Activated T-helper 1 cell treated with anti-CD3 and anti-CD28 coated beads, Interleukin-12 subunit alpha, Interleukin-12 subunit beta, Interleukin-2, Interleukin-4 antibody, amounts not matched to agents 30 ng/mL and 10 ng/mL and 1 ng/mL, durations not matched to agents 14 hours and 24 hours and 36 hours (primary cell): ENCODE data around the gene SOS1. TPM values are rescaled to one million over a fixed set of nuclear protein-coding genes. Genes with fewer than 3 reads are reported as not detected.
"Not testable (repeated sequence)": the region's sequence is repeated elsewhere in the genome, so short reads cannot be mapped to it uniquely, and the experiment has no call there.

Experiments
- DNase-seq: peaks from one replicate; pipeline ENCODE4 v3.0.0; 2021; ENCODE audit warnings: low spot score
- H3K27ac Mint-ChIP-seq: one replicate; pipeline ENCODE4 v1.8.0; 2021; ENCODE audit warnings: mild to moderate bottlenecking, mixed read lengths
- H3K27me3 Mint-ChIP-seq: one replicate; pipeline ENCODE4 v1.8.0; 2022; ENCODE audit warnings: mild to moderate bottlenecking, moderate library complexity, mixed read lengths; ENCODE audit not compliant: insufficient read depth
- H3K36me3 Mint-ChIP-seq: one replicate; pipeline ENCODE4 v1.8.0; 2021; ENCODE audit warnings: low read depth, mixed read lengths
- H3K4me1 Mint-ChIP-seq: one replicate; pipeline ENCODE4 v1.8.0; 2021; ENCODE audit warnings: low read depth, mixed read lengths
- H3K4me3 Mint-ChIP-seq: one replicate; pipeline ENCODE4 v1.8.0; 2021; ENCODE audit warnings: mild to moderate bottlenecking, moderate library complexity, mixed read lengths
- H3K9me3 Mint-ChIP-seq: one replicate; pipeline ENCODE4 v1.8.0; 2021; ENCODE audit warnings: mixed read lengths
- intact Hi-C: fragments of 100-400 bp; cut with micrococcal nuclease; formaldehyde crosslinking; loops from one replicate; pipeline ENCODE4 v1.15.1; 2024
- total RNA-seq: library from RNA; stranded (reverse); gene quantifications from 2 replicates; pipeline ENCODE4 v1.2.3, GENCODE V29; 2022

SOS1 gene
- total RNA-seq, 1 donor from 2014 or later: 55.1 TPM

DNA sequence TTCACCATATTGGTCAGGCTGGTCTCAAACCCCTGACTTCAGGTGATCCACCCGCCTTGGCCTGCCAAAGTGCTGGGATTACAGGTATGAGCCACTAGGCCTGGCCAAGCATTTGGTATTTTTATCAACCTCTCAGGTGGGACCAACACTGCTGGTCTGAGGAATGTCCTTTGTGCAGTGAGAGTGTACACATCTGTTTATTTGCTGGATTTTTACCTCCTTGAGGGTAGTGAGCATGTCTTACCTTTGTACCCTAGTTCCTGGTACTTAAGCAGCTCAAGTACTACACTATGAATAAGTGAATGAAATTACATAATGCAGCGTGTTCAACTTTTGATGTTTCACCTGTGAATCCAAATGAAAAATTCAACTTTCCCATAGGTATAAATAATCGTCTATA lies 29.8 kb downstream of the SOS1 start:
- H3K4me3 Mint-ChIP-seq: no peak overlapping the region
- intact Hi-C loops: loop anchor here (2.0 to 5.0 kb wide), 2 partner anchors 14 to 36 kb away; no protein-coding TSS in a partner anchor
- H3K27ac Mint-ChIP-seq: no peak overlapping the region
- no peaks in the 10 kb centered on the region for H3K9me3 Mint-ChIP-seq
- peaks cover 47% of the 10 kb centered on the region for H3K4me1 Mint-ChIP-seq
- no peaks in the 10 kb centered on the region for H3K27me3 Mint-ChIP-seq
- DNase-seq: no peak
- H3K36me3 Mint-ChIP-seq: peaks cover 33% of the 10 kb centered on the region

DNA sequence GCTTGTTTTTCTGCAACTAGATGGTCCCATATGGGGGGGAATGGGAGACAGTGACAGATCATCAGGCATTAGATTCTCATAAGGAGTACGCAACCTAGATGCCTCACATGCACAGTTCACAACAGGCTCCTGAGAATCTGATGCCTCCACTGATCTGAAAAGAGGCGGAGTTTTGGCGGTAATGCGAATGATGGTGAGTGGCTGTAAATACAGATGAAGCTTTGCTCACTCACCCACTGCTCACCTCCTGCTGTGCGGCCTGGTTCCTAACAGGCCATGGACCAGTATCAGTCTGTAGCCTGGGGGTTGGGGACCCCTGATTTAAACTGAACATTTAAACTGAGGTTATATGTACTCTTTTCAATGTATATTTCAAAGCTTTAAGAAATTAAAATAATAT lies 40.7 kb downstream of the SOS1 start:
- Mint-ChIP-seq H3K9me3 (no peaks in the 10 kb centered on the region), H3K36me3 (peaks cover 3% of the 10 kb centered on the region), H3K4me3 (no peak overlapping the region), H3K27ac (no peak overlapping the region), H3K27me3 (no peaks in the 10 kb centered on the region), H3K4me1 (peaks cover 36% of the 10 kb centered on the region)
- intact Hi-C loops: no loop called here
- DNase-seq: no peak

DNA sequence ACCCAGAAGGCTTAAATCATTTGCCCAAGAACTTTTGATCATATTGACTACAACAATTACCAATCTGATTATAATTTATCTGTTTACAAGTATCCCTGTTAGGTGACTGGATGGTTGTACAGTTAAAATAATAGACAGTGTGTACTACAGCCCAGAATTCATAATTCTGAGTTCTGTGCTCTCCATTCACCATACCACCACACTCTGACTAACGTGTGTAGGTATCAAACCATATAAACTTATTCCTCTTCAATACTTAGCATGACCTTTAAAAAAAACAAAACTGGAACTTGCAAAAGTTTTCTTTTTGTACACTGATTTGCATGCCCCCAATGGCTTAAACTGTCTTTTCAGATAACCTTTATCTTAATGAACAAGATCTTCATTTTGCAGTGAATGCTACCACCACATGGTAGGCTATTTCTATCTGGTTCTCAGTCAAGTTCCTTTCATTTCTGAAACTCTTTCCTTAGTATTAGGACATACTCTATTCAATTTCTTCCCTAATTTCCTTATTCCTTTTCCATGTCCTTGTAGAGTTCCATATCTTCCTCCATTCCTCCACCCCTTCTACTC lies 50.9 kb downstream of the SOS1 start:
- no peak for DNase-seq
- Mint-ChIP-seq H3K27ac (peak overlapping the region; percentile 54), H3K36me3 (peaks cover 23% of the 10 kb centered on the region), H3K4me1 (peaks cover 47% of the 10 kb centered on the region), H3K27me3 (no peaks in the 10 kb centered on the region), H3K4me3 (no peak overlapping the region), H3K9me3 (no peaks in the 10 kb centered on the region)
- intact Hi-C loops: loop anchor here (2.0 kb wide), 3 partner anchors 15 to 49 kb away; no protein-coding TSS in a partner anchor

- Mint-ChIP-seq H3K4me1 (peaks cover 44% of the 10 kb centered on the region), H3K4me3 (no peak overlapping the region), H3K36me3 (peaks cover 19% of the 10 kb centered on the region), H3K9me3 (no peaks in the 10 kb centered on the region), H3K27me3 (no peaks in the 10 kb centered on the region), H3K27ac (peak overlapping the region; percentile 44)
- DNase-seq: no peak
- intact Hi-C loops: loop anchor here (2.0 kb wide), 2 partner anchors 32 to 50 kb away; no protein-coding TSS in a partner anchor
Measured at GRCh38 chr2:39069136-39069515, 51.7 kb downstream of the SOS1 start.

DNA sequence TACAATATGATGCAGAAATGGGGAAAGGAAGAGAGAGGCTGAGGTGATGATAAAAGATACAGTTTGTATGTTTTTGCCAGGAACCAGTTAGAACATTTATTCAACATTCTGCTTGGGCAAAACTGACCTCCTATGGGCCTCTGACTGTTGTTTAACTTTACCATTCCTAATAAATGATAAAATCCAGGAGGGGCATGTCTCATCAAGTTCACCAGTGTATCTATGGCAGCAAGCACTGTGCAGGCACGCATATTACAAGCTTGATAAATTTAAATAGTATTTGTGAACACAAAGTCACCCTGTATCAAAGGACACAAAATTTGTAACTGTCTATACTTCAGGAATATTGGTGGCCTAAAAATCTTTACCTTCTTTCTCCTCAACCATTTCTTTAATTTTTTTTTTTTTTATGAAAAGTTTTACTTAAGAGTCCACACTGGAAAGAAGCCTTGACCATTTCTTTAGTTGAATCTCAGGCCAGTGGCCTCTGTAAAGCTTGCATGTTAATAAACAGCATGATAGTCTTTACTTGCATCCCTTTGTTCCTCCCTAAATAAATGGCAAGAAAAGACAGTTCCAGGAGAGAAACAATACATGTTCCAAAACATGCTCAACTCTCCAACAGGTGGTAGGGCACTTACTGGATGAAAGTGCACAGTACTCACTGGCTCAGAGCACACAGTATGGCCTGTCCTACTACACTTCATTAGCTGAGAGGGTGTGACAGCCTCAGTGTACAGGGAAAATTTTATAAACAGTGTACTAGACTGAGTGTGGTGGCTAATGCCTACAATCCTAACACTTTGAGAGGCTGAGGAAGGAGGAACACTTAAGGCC lies 52.3 kb downstream of the SOS1 start:
- Mint-ChIP-seq H3K4me3 (no peak overlapping the region), H3K36me3 (peaks cover 21% of the 10 kb centered on the region)

GRCh38 chr2:39065616-39066015 lies 55.2 kb downstream of the SOS1 start:
- H3K9me3 Mint-ChIP-seq: no peaks in the 10 kb centered on the region
- H3K4me3 Mint-ChIP-seq: no peak overlapping the region
- intact Hi-C loops: no loop called here
- no peaks in the 10 kb centered on the region for H3K27me3 Mint-ChIP-seq
- peak overlapping the region; percentile 42 for H3K27ac Mint-ChIP-seq
- peaks cover 36% of the 10 kb centered on the region for H3K4me1 Mint-ChIP-seq
- H3K36me3 Mint-ChIP-seq: peaks cover 30% of the 10 kb centered on the region
- no peak for DNase-seq

More for the DNA sequence above, 52.3 kb downstream of the SOS1 start:
- Mint-ChIP-seq H3K27me3 (no peaks in the 10 kb centered on the region), H3K27ac (peak overlapping the region; percentile 57), H3K4me1 (peaks cover 44% of the 10 kb centered on the region), H3K9me3 (no peaks in the 10 kb centered on the region)
- intact Hi-C loops: loop anchor here (2.0 kb wide), 2 partner anchors 32 to 50 kb away; no protein-coding TSS in a partner anchor
- DNase-seq: no peak

DNA sequence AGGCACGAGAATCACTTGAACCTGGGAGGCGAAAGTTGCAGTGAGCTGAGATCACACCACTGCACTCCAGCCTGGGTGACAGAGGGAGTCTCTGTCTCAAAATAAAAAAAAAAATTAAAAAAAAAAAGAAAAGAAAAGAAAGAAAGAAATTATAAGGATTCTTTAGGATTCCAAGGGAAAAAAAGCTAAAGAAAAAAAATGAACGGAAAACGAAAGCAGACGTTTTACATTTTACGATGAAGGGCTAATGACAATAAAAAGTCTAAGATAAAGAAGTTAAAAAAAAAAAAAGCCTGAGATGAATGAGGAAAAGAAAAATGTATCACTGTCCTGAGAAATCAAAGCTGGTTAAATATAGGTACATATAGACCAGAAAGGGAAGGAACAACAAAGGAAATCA lies 58.5 kb downstream of the SOS1 start:
- no peaks in the 10 kb centered on the region for H3K27me3 Mint-ChIP-seq
- no peak overlapping the region for H3K27ac Mint-ChIP-seq
- intact Hi-C loops: no loop called here
- H3K36me3 Mint-ChIP-seq: peaks cover 27% of the 10 kb centered on the region
- H3K4me1 Mint-ChIP-seq: peaks cover 43% of the 10 kb centered on the region
- H3K4me3 Mint-ChIP-seq: no peak overlapping the region
- H3K9me3 Mint-ChIP-seq: no peaks in the 10 kb centered on the region
- no peak for DNase-seq

GRCh38 chr2:39061280-39061679 lies 59.6 kb downstream of the SOS1 start:
- Mint-ChIP-seq H3K27ac (no peak overlapping the region), H3K4me1 (peaks cover 37% of the 10 kb centered on the region), H3K4me3 (no peak overlapping the region), H3K9me3 (no peaks in the 10 kb centered on the region), H3K36me3 (peaks cover 26% of the 10 kb centered on the region), H3K27me3 (no peaks in the 10 kb centered on the region)
- intact Hi-C loops: no loop called here
- DNase-seq: no peak

GRCh38 chr2:39059366-39059952 lies 61.4 kb downstream of the SOS1 start:
- H3K27ac Mint-ChIP-seq: no peak overlapping the region

GRCh38 chr2:39058101-39058500 lies 62.8 kb downstream of the SOS1 start:
- H3K27ac Mint-ChIP-seq: no peak overlapping the region
- no peak for DNase-seq
- intact Hi-C loops: loop anchor here (5.0 to 10.0 kb wide), 2 partner anchors 44 to 677 kb away; no protein-coding TSS in a partner anchor
- peaks cover 31% of the 10 kb centered on the region for H3K36me3 Mint-ChIP-seq
- peaks cover 24% of the 10 kb centered on the region for H3K4me1 Mint-ChIP-seq
- H3K27me3 Mint-ChIP-seq: no peaks in the 10 kb centered on the region
- no peaks in the 10 kb centered on the region for H3K9me3 Mint-ChIP-seq
- no peak overlapping the region for H3K4me3 Mint-ChIP-seq

More at GRCh38 chr2:39059366-39059952, 61.4 kb downstream of the SOS1 start:
- Mint-ChIP-seq H3K27me3 (no peaks in the 10 kb centered on the region), H3K4me3 (no peak overlapping the region), H3K9me3 (no peaks in the 10 kb centered on the region), H3K36me3 (peaks cover 26% of the 10 kb centered on the region), H3K4me1 (peaks cover 24% of the 10 kb centered on the region)
- intact Hi-C loops: loop anchor here (1.0 to 10.0 kb wide), 5 partner anchors 43 to 675 kb away; no protein-coding TSS in a partner anchor
- DNase-seq: no peak

DNA sequence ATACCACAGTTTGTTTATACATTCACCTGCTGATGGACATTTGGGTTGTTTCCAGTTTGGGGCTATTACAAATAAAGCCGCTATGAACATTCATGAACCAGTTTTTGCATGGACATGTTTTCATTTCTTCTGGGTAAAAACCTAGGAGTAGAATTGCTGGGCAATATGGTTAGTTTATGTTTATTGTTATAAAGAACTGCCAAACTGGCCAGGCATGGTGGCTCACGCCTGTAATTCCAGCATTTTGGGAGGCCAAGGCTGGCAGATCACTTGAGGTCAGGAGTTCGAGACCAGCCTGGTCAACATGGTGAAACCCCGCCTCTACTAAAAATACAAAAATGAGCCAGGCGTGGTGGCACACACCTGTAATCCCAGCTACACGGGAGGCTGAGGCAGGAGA lies 68.2 kb downstream of the SOS1 start:
- intact Hi-C loops: loop anchor here (5.0 to 10.0 kb wide), 2 partner anchors 45 to 682 kb away; no protein-coding TSS in a partner anchor
- peaks cover 45% of the 10 kb centered on the region for H3K36me3 Mint-ChIP-seq
- not testable (repeated sequence) for H3K4me1 Mint-ChIP-seq, H3K4me3 Mint-ChIP-seq, H3K27ac Mint-ChIP-seq, H3K9me3 Mint-ChIP-seq, H3K27me3 Mint-ChIP-seq, DNase-seq

DNA sequence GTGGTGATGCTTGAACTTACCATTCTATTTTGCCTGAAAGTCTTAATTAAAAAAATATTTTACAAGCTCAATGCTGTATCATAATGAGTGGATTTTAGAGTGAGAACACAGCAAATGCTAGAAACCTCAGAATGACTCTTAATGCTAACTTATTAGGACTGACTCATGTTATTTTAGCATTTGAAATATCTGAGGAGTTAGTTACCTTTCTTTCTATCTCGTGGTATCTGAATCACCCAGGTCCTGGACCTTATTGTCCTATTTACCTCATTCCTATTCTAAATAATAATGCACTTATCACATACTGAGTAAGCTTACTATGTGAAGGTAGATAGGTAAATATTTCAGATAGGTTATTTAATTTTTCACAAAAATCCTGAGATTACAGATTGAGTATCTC lies 70.7 kb downstream of the SOS1 start:
- Mint-ChIP-seq H3K36me3 (peaks cover 42% of the 10 kb centered on the region), H3K4me1 (no peaks in the 10 kb centered on the region), H3K27me3 (no peaks in the 10 kb centered on the region), H3K9me3 (no peaks in the 10 kb centered on the region), H3K4me3 (no peak overlapping the region), H3K27ac (no peak overlapping the region)
- intact Hi-C loops: loop anchor here (5.0 to 10.0 kb wide), 2 partner anchors 43 to 685 kb away; no protein-coding TSS in a partner anchor
- no peak for DNase-seq

DNA sequence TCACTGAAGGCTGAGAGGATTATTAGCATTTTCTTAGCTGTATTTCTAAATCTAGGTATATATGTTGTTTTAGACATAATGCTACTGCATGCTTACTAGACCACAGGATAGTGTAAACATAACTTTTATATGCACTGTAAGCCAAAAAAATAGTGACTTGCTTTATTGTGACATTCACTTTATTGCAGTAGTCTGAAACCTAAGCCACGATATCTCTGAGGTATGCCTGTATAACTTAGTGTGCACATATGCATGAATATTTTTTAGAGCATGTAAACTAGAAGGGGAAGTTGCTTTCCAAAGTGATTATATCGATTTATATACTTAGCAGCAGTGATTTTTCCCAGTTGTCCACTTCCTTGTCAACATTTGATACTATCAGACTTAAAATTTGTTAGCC lies 81.8 kb downstream of the SOS1 start:
- Mint-ChIP-seq H3K27me3 (no peaks in the 10 kb centered on the region), H3K27ac (no peak overlapping the region), H3K4me1 (no peaks in the 10 kb centered on the region), H3K4me3 (no peak overlapping the region), H3K9me3 (no peaks in the 10 kb centered on the region), H3K36me3 (peaks cover 17% of the 10 kb centered on the region)
- DNase-seq: no peak
- intact Hi-C loops: loop anchor here (5.0 kb wide), 1 partner anchor 92 kb away; no protein-coding TSS in a partner anchor
